Nephron progenitor cell (in vitro differentiated cells): ENCODE results near the gene TNFAIP8L1.

ENCODE experiments used
- DNase-seq: peaks from one replicate; pipeline ENCODE4 v3.0.0; 2021
- H3K27ac Mint-ChIP-seq: 2 replicates; pipeline ENCODE4 v1.8.0; 2021; ENCODE audit warnings: mild to moderate bottlenecking, moderate library complexity, mixed read lengths
- H3K27me3 Mint-ChIP-seq: 2 replicates; pipeline ENCODE4 v1.8.0; 2021; ENCODE audit warnings: mild to moderate bottlenecking, low read depth, mixed read lengths; ENCODE audit not compliant: poor library complexity
- H3K36me3 Mint-ChIP-seq: 2 replicates; pipeline ENCODE4 v1.8.0; 2021; ENCODE audit warnings: low read depth, mixed read lengths
- H3K4me1 Mint-ChIP-seq: 2 replicates; pipeline ENCODE4 v1.8.0; 2021; ENCODE audit warnings: mixed read lengths
- H3K4me3 Mint-ChIP-seq: 2 replicates; pipeline ENCODE4 v1.8.0; 2021; ENCODE audit warnings: mild to moderate bottlenecking, moderate library complexity, mixed read lengths
- H3K9me3 Mint-ChIP-seq: 2 replicates; pipeline ENCODE4 v1.8.0; 2021; ENCODE audit warnings: mild to moderate bottlenecking, moderate library complexity, mixed read lengths
- TF ChIP-seq, protein P1 (sequence below): fragments of 200-600 bp; sonication (generic); IDR thresholded peaks from 2 replicates; pipeline ENCODE4 v1.5.0; 2021; ENCODE audit warnings: antibody characterized with exemption

Gene TNFAIP8L1

DNA sequence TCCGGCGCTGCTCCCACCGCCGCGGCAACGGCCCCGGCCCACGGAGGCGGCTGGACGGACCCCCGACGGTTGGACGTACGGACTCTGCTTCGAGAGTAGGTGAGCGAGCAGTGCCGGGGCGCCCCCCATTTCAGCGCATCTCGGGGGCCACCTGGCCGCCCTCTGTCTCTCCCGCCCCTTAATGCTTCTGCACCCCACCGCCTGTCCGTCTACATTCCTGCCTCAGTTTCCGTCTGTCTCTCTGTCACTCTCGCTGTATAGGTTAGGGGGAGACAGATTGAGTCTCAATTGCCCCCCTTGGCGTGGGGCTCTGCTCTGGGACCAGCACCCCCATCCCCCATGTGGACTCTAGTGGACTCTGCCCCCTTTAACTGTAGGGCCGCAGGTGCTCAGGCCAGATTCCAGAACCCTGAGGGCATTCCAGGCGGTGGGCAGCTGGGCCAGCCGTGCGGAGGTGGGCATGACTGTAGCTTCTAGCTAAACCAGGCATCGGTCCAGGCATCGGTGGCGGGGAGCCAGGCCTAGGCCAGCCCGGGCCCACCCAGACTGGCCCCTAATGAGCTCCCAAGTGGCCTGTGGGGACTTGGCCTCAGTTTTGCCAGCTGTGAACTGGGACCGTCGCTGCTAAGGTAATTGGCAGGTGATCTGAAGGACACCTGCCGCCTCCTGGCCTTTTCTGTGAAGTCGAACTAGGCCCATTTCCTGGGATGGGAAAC, 373 bp downstream of the TNFAIP8L1 start:
- Mint-ChIP-seq H3K27ac (peak overlapping the region; percentile 72), H3K36me3 (no peaks in the 10 kb centered on the region), H3K4me1 (peaks cover 14% of the 10 kb centered on the region), H3K27me3 (peaks cover 17% of the 10 kb centered on the region), H3K9me3 (no peaks in the 10 kb centered on the region), H3K4me3 (peak overlapping the region; percentile 92)
- TF ChIP-seq, protein P1, sequence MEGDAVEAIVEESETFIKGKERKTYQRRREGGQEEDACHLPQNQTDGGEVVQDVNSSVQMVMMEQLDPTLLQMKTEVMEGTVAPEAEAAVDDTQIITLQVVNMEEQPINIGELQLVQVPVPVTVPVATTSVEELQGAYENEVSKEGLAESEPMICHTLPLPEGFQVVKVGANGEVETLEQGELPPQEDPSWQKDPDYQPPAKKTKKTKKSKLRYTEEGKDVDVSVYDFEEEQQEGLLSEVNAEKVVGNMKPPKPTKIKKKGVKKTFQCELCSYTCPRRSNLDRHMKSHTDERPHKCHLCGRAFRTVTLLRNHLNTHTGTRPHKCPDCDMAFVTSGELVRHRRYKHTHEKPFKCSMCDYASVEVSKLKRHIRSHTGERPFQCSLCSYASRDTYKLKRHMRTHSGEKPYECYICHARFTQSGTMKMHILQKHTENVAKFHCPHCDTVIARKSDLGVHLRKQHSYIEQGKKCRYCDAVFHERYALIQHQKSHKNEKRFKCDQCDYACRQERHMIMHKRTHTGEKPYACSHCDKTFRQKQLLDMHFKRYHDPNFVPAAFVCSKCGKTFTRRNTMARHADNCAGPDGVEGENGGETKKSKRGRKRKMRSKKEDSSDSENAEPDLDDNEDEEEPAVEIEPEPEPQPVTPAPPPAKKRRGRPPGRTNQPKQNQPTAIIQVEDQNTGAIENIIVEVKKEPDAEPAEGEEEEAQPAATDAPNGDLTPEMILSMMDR: no peak
- DNase-seq: peak; percentile 23

DNA sequence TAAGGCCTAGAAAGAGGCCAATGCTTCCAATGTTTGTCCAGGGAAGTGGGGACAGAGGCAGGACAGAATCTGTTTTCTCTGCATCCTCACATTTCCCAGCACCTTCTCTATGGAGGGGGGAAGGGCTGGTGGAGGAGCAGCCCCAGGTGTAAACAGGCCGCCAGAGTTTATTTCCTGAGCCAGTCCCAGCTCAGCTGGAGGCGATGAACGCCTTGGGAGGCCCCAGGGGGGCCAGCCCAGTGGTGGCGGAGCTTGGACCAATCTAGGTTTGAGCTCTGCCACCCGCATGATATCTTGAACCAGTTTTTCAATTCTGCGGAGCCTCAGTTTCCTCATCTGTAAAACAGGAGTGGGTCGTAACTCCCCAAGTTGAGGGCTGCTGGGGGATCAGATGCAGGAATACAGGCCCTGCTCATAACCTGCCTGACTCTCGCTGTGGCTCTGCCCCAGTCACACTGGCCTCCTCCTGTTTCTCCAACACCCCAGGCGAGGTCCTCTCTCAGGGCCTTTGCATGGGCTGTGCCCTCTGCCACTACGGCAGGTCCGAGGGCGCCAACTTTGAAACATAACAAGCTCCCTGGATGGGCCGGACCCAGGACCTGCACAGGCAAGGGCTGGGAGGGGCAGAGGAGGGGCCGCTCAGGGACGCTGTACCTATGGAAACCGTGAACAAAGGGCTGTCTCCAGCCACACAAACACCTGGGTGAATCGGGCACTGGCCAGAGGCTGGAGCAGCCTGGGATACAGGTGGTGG, 1.1 kb downstream of the TNFAIP8L1 start:
- H3K27me3 Mint-ChIP-seq: peaks cover 17% of the 10 kb centered on the region
- H3K27ac Mint-ChIP-seq: no peak overlapping the region
- no peaks in the 10 kb centered on the region for H3K9me3 Mint-ChIP-seq
- no peak for DNase-seq
- H3K4me1 Mint-ChIP-seq: peaks cover 14% of the 10 kb centered on the region
- peak overlapping the region; percentile 92 for H3K4me3 Mint-ChIP-seq
- TF ChIP-seq, protein P1: no peak
- no peaks in the 10 kb centered on the region for H3K36me3 Mint-ChIP-seq

DNA sequence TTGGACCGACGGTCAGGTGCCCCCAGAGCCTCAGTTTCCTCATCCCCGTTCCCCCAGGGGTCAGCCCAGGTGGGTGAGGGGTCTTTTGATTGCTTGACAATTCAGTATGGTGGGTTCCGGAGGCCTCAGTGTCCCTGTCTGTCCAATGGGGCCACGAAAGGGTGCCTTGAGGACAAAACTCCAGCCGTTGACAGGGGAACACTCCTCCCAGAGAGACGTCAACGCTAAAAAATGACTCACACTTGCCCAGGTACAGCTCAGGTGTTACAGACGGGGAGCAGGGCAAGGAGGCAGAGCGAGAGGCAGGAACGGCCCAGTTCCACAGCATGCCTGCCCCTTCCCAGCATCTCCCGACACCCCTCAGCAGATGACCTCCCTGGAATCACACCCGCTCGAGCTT, 1.8 kb downstream of the TNFAIP8L1 start:
- H3K9me3 Mint-ChIP-seq: no peaks in the 10 kb centered on the region
- peaks cover 17% of the 10 kb centered on the region for H3K27me3 Mint-ChIP-seq
- peaks cover 9% of the 10 kb centered on the region for H3K4me1 Mint-ChIP-seq
- TF ChIP-seq, protein P1: no peak
- H3K27ac Mint-ChIP-seq: no peak overlapping the region
- H3K4me3 Mint-ChIP-seq: no peak overlapping the region
- no peak for DNase-seq
- no peaks in the 10 kb centered on the region for H3K36me3 Mint-ChIP-seq

DNA sequence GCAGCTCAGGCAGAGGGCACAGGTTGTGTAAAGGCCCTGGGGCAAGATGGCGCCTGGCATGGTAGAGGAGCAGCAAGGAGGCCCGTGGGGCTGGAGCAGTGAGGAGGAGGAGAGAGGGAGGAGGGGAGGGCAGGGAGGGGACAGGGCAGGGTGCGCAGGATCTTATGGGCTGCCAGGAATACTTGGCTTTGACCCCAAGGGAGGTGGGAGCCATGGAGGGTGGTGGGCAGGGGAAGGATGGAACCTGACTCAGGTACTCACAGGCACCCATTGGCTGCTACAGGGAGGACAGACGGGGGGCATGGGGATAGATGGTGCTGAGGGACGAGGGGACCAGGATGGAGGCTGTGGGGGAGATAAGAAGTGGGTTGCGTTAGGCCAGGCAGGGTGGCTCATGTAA, 3.3 kb downstream of the TNFAIP8L1 start:
- H3K4me1 Mint-ChIP-seq: peaks cover 9% of the 10 kb centered on the region
- H3K36me3 Mint-ChIP-seq: no peaks in the 10 kb centered on the region
- DNase-seq: no peak
- H3K27me3 Mint-ChIP-seq: peaks cover 14% of the 10 kb centered on the region
- H3K27ac Mint-ChIP-seq: no peak overlapping the region
- no peak overlapping the region for H3K4me3 Mint-ChIP-seq
- TF ChIP-seq, protein P1: no peak
- H3K9me3 Mint-ChIP-seq: no peaks in the 10 kb centered on the region

DNA sequence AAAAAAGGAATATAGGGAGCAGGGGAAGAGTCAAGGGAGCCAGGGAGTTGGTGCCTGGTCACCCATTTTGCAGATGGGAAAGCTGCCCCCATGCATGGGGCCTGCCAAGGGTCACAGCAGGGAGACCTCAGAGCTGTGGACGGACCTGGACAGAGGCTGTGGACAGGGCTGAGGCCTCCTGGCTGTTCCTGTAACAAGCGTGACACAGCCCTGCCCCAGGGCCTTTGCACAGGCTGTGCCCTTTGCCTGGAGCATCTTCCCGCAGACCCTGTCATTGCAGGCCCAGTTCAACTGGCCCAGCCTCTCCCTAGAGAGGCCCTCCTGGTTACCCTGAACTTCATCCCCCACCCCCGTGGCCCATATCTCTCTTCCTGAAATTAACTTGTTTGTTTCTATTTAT, 6.4 kb downstream of the TNFAIP8L1 start:
- Mint-ChIP-seq H3K36me3 (no peaks in the 10 kb centered on the region), H3K4me3 (no peak overlapping the region), H3K27ac (no peak overlapping the region), H3K9me3 (no peaks in the 10 kb centered on the region), H3K27me3 (peaks cover 11% of the 10 kb centered on the region), H3K4me1 (no peaks in the 10 kb centered on the region)
- TF ChIP-seq, protein P1: no peak
- DNase-seq: no peak
